Heart right ventricle (tissue), 16 donors: ENCODE data around the gene GAK. TPM values are rescaled to one million over a fixed set of nuclear protein-coding genes. Genes with fewer than 3 reads are reported as not detected.

Experiments used
- ATAC-seq, 8 donors: fragments of 200-7000 bp; cut with Tn5 transposase; one replicate each; pipeline ENCODE4 v1.9.1; 2020; ENCODE audit warnings: mild to moderate bottlenecking in 8 of 8, moderate library complexity in 8 of 8, moderate number of reproducible peaks in 1 of 8
- DNase-seq, 2 donors: peaks; one replicate each; pipeline ENCODE4 v3.0.0-alpha.2; 2020
- H3K27ac ChIP-seq, 10 donors: fragments of 200-600 bp; sonication (generic) in 2 of 10; one replicate each; pipeline versions ENCODE4 v1.5.0 to v1.8.0; 2020 to 2022; ENCODE audit warnings: mild to moderate bottlenecking in 3 of 10
- H3K27me3 ChIP-seq, 7 donors: fragments of 200-600 bp; one replicate each; pipeline ENCODE4 v1.8.0; 2021 to 2022; ENCODE audit warnings: mild to moderate bottlenecking in 2 of 7
- H3K36me3 ChIP-seq, 9 donors: fragments of 200-600 bp; sonication (generic) in 1 of 9; one replicate each; pipeline versions ENCODE4 v1.5.0 to v1.8.0; 2020 to 2022; ENCODE audit warnings: mild to moderate bottlenecking in 2 of 9
- H3K4me1 ChIP-seq, 9 donors: fragments of 200-600 bp; sonication (generic) in 1 of 9; one replicate each; pipeline versions ENCODE4 v1.5.0 to v1.8.0; 2020 to 2022; ENCODE audit warnings: mild to moderate bottlenecking in 4 of 9
- H3K4me3 ChIP-seq, 10 donors: fragments of 200-600 bp; sonication (generic) in 2 of 10; one replicate each; pipeline versions ENCODE4 v1.5.0 to v1.8.0; 2020 to 2022; ENCODE audit warnings: mild to moderate bottlenecking in 7 of 10, moderate library complexity in 2 of 10
- H3K9me3 ChIP-seq, 11 donors: fragments of 200-600 bp in 10 of 11; sonication (generic) in 2 of 11; one replicate each; pipeline versions ENCODE4 v1.5.0 to v1.8.0; 2013 to 2022; ENCODE audit warnings: mild to moderate bottlenecking in 2 of 11, control low read depth in 1 of 11, moderate library complexity in 1 of 11
- CTCF ChIP-seq, 9 donors: fragments of 200-600 bp; sonication (generic) in 2 of 9; IDR thresholded peaks; one replicate each; pipeline versions ENCODE4 v1.5.0 to v1.8.0; 2021 to 2022; ENCODE audit warnings: antibody characterized with exemption in 9 of 9, mild to moderate bottlenecking in 5 of 9, moderate library complexity in 1 of 9
- WGBS, 2 donors: extraction: QIAGEN DNeasy Blood & Tissue Kit; methylation state at CpG; one replicate each; pipeline ENCODE4 v1.1.7; 2013; ENCODE audit warnings: inconsistent platforms in 1 of 2; 5-methylcytosine and 5-hydroxymethylcytosine counted together
- intact Hi-C, 10 donors: fragments of 100-400 bp; cut with DNase I; formaldehyde crosslinking; loops; one replicate each; pipeline versions ENCODE4 v1.11.1 to v1.14.2; 2022
- polyA plus RNA-seq, 2 donors: library from polyadenylated mRNA; stranded (reverse); fragments of 200-250 nt; gene quantifications; one replicate each; pipeline ENCODE4 v1.2.3, GENCODE V29; 2013
- total RNA-seq, 10 donors: library from RNA; stranded (reverse); fragmentation: NEBNext Ultra II Directional in 3 of 10; extraction: Animal tissue kit (Norgen Biotek cat#: 25700) in 3 of 10; gene quantifications; one replicate each; pipeline versions ENCODE4 v1.2.1 to v1.2.4, GENCODE V29; 2021 to 2023
- donor health status: Arrhythmogenic right ventricular cardiomyopathy.
- donor health status: ischemic (EF 13 %, LVEDD 7.1; RV severe dilation, severe dysfunction).
- donor health status: healthy with polysubstance abuse.
- donor health status: DM: no; HTN: yes; CAD: no.
- donor health status: DM: no; HTN: no; CAD: no.
- donor health status: ischemic (EF 25% LVEDD 6.9; RV normal size, moderate dysfunction).
- donor health status: ischemic (EF 25% LVEDD 5.7; RV mildly dilated, moderate dysfunction).
- donor health status: healthy.
- donor health status: DM: yes; HTN: yes; CAD: no.
- donor health status: Ischemic cardiomyopathy.
- donor health status: ischemic (EF 35%, LVEDD 5.7; RV mildly dilated, moderate dysfunction).
- donor health status: nonischemic (EF 11% LVEDD 7.7; RV severe dilation, severe dysfunction).
- donor health status: DM: yes; HTN: yes; CAD: no.
- donor health status: PGD.
- donor health status: ischemic (EF 29% LVEDD 5.4; RV normal size, mild dysfunction).
- donor health status: nonischemic (EF 23%, LVEDD 6.1; RV moderate dilation, normal function).

Gene GAK
- total and polyA plus RNA-seq, 12 donors, result 21.0 to 105 (median 29.2) TPM

- Histone ChIP-seq H3K27me3 (peaks cover 0 to 4% (median 0%) of the 10 kb centered on the region in 7 donors), H3K4me1 (peaks cover 9 to 31% (median 24%) of the 10 kb centered on the region in 9 donors), H3K27ac (peak within 1 kb of the TSS in 4 of 10 donors; percentile 35 to 53 (median 43)), H3K4me3 (peak within 1 kb of the TSS; percentile 61 to 91 (median 80)), H3K36me3 (no peaks in the 10 kb centered on the region), H3K9me3 (no peaks in the 10 kb centered on the region)
- ATAC-seq (peak; percentile 95 to 99 (median 98)), DNase-seq (peak; percentile 86 to 92)
- intact Hi-C loops, result loop anchor here in 1 of 10 donors (5.0 kb wide), 1 partner anchor 36 kb away; no protein-coding TSS in a partner anchor
- WGBS, 2 donors, result 25 to 27% methylated on average over 96 to 123 of the region's 123 CpGs
- no peak for TF ChIP-seq CTCF (IDR thresholded peaks at IDR 0.05)
Observed at GRCh38 chr4:973431-974397, 41.6 kb upstream of the GAK start, which contains the start of gene DGKQ. Gene DGKQ, minus strand, starts transcription at chr4:973569. Its CDS starts 87 bp downstream, at chr4:973482.

- DNase-seq (peak in 1 of 2 donors; percentile 51), ATAC-seq (peak in 5 of 8 donors; percentile 4 to 35 (median 6))
- peak overlapping the region in 4 of 10 donors; percentile 35 to 53 (median 43) for H3K27ac ChIP-seq
- no peaks in the 10 kb centered on the region for H3K36me3 ChIP-seq
- 1% methylated on average over 56 to 65 of the region's 65 CpGs for whole genome bisulfite sequencing, 2 donors
- H3K4me1 ChIP-seq, result peaks cover 9 to 33% (median 24%) of the 10 kb centered on the region in 9 donors
- no peak for TF ChIP-seq CTCF (IDR thresholded peaks at IDR 0.05)
- peaks cover 0 to 10% (median 0%) of the 10 kb centered on the region in 7 donors for H3K27me3 ChIP-seq
- H3K9me3 ChIP-seq, result no peaks in the 10 kb centered on the region
- intact Hi-C loops, result loop anchor here in 1 of 10 donors (5.0 kb wide), 1 partner anchor 36 kb away; no protein-coding TSS in a partner anchor
- peak overlapping the region; percentile 61 to 91 (median 80) for H3K4me3 ChIP-seq
Observed at GRCh38 chr4:972651-973424, 40.7 kb upstream of the GAK start.

GRCh38 chr4:971666-972500 is 39.8 kb upstream of the GAK start:
- H3K36me3 ChIP-seq, result peaks cover 0 to 2% (median 0%) of the 10 kb centered on the region in 9 donors
- intact Hi-C loops, result loop anchor here in 1 of 10 donors (5.0 kb wide), 1 partner anchor 35 kb away; no protein-coding TSS in a partner anchor
- no peak for TF ChIP-seq CTCF (IDR thresholded peaks at IDR 0.05)
- no peaks in the 10 kb centered on the region for H3K9me3 ChIP-seq
- 72 to 73% methylated on average over 24 of the region's 24 CpGs for WGBS, 2 donors
- H3K4me3 ChIP-seq, result peak overlapping the region in 9 of 10 donors; percentile 70 to 91 (median 81)
- ATAC-seq (no peak), DNase-seq (no peak)
- H3K4me1 ChIP-seq, result peaks cover 9 to 37% (median 24%) of the 10 kb centered on the region in 9 donors
- H3K27me3 ChIP-seq, result peaks cover 0 to 10% (median 0%) of the 10 kb centered on the region in 7 donors
- H3K27ac ChIP-seq, result no peak overlapping the region
